NCI-H82 (cell line): Measurements from ENCODE around the gene SCN2B.
A peak's percentile ranks its signal among the peaks of the same experiment; 100 is the strongest.

Experiments
- DNase-seq: peaks from one replicate; lab custom pipeline; 2025; lab: John Stamatoyannopoulos, UW

Gene SCN2B, protein sequence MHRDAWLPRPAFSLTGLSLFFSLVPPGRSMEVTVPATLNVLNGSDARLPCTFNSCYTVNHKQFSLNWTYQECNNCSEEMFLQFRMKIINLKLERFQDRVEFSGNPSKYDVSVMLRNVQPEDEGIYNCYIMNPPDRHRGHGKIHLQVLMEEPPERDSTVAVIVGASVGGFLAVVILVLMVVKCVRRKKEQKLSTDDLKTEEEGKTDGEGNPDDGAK

DNA sequence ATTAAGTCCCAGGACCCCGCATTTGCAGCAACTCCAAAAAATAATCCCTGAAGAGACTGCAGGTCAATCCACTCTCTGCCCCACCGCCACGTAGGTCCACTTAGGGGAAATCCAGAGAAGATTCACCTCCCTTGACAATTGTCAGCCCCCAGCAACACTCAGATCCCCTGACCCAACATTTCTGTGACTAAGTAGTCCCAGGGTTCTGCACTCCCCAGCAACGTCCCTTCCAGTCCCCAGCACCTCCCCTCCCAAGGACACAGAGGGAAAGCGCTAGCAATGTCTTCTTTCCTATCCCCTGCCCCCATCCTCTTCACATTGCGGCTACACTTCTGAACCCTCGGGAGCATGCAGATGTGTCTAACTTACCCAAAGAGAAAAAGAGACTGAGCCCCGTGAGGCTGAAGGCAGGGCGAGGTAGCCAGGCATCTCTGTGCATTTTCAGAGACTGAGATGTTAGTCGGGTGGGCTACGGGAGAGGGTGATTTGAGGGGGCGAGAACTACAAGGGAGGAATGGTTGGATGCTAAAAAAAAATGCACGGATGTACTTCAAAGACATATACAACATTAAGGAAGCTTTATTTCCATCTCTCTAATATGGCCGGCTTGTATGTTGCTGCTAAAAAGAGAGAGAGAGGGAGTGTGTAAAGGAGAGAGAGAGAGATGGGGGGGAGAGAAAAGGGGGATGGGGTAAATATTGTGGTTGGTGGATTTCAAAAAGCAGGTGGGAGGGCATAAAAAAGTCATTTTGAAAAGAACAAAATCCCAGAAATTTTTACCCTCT, at the start of gene SCN2B:
TSS of gene SCN2B (minus strand) at position 647 of the 785 bp plus-strand sequence. CDS start at position 439, 208 bp downstream.
- DNase-seq: peak; percentile 15

DNA sequence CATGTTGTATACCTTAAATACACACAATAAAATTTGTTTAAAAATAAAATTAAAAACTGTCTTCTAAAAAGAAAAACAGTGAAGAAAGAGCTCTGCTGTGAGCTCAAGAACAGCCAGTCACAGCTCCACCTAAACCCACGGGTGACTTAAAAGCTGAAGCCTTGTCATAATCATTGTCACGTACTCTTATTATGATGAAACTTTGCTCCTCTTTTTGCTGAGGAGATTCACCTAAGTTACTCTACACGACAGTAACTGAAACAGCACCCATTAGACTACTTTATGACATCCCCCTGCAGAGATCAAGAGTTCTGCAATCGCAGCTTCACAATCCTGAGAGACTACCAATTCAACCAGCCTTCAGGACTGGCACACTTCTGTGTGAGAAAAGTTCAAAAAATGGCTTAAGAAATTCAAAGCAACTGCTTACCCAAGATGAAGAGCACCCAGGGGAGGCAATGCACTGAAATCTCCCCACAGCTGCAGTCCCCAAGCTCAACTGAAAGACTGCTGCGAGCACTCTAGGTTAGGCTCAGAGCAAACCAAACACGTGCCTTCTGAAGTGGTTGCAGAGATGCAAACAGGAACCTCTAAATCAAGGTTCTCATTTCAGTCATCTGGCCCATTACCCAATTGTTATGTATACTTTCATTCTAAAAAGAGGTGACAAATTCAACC, 48.2 kb upstream of the SCN2B start, which contains the start of gene JAML:
TSS of gene JAML (minus strand) at position 501 of the 678 bp plus-strand sequence. CDS start 10,145 bp downstream, outside the sequence.
- no peak for DNase-seq

DNA sequence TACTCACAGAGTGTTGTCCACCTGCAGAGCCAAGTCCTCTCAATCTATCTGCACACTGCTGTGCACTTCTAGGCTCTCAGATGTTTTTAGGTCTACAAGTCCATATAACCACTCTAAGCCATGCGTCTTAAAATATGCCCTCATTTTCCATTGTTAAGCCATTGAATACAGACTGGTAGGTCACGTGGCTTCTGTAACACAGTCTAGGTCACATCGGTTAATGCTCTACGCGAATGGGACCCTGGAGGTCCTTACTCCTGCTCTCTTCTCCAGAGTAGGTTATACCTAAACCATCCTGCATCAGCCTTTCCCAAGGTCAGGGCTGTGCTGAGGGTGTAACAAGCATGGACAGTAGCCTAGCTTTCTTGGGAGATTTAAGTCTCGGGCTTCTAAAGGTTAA, 47.6 kb upstream of the SCN2B start:
- no peak for DNase-seq

DNA sequence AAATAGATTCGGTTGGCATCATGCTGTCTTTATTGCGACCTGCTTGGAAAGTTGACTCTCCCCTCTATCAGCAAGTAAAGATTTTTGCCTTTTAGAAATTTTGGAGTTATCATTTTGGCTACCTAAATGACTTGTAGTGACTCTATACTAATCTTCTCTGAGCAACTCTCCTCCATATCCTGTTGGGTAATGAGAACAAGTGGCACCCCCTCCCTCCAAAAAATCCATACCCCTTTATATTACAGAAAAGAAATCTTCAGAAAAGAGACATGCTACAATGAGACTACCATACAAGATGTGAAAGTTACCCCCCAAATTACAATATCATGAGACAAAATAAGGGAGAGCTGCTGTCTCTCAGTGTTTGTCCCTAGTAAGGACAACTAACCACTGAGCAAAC, 47.1 kb upstream of the SCN2B start:
- no peak for DNase-seq

DNA sequence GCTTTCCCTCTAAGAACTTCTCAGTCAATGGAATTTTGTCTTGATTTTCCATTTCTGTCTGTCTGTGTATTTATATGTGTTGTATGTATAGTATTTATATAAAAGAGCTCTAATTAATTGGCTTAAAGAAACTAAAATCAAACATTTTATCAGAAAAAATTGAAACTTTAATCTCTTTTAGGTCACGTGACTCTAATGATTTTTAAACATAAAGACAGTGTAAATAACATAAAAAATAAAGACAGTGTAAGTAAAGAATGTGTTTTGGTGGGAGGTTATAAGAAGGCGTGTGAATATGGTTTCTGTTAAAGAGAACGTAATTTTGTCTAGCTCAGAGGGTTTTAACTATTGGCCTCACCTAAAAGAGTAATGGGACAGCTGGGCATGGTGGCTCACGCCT, 46.0 kb upstream of the SCN2B start:
- DNase-seq: no peak

DNA sequence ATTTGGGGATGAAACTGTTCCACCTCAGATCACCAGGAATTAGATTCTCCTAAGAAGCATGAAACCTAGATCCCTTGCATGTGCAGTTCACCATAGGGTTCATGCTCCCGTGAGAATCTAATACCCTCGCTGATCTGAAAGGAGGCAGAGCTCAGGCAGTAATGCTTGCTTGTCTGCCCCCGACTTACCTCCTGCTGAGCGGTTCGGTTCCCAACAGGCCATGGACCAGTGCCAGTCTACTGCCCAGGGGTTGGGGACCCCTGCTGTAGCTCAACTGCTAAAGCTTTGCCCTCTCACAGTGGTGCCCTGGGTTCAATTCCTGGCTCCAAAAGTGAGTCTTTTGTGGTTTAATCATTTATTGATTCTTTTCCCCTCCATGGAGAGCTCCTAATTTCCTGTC, 45.0 kb upstream of the SCN2B start:
- DNase-seq: no peak

DNA sequence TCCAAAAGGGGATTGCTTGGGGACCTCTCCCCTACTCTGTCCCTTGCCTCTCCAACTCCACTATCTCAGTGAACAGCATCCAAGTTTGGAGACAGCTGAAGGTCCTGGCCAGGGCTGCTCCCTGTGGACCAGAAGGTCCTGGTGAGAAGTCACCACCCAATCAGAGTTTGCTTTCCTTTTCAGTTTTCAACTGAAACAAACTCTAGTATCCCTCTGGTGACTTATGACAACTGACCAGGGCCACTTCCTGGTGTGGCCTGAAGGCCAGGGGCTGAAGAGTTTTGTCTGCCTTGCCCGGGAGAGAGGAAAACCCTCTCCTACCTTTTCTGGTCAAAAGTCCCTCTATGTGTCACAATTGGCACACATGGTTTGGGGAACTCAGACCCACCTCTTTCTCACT, 43.3 kb upstream of the SCN2B start:
- DNase-seq: no peak

DNA sequence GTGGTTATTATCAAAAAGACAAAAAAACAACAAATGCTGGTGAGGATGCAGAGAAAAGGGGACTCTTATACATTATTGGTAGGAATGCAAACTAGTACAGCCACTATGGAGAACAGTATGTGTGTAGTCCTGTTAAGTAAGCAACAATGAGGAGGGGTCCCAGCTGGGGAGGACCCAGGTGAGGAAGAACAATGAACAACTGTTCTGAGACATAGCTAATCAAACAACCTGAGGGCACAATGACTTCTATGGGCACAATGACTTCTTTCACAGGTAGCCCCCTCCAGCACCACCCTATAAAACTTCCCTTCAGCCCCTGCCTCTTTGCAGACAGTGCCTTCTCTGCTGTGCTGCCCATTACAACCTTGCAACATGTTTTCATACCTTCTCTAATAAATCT, 42.8 kb upstream of the SCN2B start:
- no peak for DNase-seq

DNA sequence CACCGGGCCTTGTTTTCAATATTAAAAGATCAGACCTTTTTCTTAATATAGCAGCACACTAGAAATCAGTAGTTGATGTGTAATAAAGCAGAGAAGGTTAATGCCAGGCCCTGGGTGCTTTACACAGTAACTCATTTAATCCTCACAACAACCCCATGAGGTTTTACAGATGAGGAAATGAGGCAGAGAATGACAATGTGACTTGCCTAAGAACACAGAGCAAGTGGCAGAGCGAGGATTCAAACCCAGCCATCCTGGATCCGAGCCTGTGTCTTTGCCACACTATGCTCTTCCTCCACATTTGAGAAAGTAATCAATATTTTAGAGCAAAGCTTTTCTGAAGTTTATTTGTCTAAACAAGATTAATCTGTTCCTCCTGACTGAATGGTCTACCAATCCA, 41.1 kb upstream of the SCN2B start:
- no peak for DNase-seq

DNA sequence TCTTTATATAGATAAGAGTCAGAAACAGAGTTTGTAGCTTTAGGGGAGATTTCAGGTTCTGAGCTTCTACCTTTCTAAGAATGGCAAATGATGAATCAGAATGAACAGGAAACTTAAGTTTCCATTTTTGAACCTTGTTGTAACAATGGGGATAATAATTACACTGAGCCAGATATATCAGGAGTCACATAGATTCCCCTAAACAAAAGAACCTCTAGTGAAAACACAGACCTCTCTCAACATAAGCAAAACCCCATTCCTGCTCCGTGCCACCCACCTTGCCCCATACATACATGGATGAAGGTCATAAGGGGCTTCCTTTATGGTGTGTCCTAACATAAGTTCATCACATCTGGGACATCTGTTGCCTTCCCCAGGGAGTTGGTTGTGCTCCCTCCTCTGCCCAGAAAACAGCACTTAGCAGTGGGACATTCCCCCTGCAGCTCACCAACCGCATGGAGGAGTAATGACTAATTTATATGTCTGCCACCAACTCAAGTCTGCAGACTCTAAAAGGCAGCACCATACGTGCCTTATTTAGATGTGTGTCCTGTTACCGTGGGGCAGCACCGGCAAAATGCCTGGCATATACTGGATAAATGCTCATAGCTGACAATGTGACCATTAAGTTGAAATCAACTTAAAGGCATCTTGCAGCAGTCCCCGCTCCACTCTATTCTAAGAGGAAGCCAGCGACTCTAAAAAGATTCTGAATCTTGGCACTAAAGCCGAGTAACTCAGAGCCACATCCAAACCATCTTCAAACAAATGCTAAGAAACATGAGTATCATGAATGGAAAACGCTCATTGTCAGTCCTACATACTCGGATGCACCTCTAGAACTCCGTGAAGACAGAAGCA, 40.4 kb upstream of the SCN2B start:
- no peak for DNase-seq

DNA sequence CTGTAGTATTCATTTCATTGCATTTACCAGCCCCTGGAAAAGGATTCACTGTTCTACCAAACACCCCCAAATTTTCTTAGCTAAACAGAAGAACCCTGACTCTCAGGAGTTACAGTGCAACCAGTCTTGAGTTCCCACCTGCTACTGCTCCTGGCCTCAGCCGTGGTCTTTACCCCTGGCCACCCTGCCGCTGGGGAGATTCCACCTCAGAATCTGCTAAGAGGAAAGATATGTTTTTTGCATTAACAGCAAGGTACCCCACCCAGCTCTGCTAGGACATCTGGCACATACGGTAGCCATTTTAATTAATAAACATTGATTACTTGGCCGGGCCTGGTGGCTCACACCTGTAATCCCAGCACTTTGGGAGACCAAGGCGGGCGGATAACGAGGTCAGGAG, 39.3 kb upstream of the SCN2B start:
- no peak for DNase-seq

DNA sequence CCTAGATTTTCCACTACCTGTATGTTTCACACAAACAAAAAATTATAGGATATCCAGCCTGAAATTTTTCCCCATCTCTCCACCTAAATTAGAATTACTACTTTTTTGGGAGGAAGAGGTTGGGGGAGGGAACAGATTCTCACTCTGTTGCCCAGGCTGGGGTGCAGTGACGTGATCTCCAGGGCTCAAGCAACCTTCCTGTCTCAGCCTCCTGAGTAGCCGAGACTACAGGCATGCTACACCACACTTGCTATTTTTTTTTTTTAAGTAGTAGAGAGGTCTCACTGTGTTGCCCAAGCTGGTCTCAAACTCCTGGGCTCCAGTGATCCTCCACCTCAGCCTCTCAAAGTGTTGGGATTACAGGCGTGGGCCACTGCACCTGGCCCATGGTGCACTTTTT, 38.8 kb upstream of the SCN2B start:
- no peak for DNase-seq

DNA sequence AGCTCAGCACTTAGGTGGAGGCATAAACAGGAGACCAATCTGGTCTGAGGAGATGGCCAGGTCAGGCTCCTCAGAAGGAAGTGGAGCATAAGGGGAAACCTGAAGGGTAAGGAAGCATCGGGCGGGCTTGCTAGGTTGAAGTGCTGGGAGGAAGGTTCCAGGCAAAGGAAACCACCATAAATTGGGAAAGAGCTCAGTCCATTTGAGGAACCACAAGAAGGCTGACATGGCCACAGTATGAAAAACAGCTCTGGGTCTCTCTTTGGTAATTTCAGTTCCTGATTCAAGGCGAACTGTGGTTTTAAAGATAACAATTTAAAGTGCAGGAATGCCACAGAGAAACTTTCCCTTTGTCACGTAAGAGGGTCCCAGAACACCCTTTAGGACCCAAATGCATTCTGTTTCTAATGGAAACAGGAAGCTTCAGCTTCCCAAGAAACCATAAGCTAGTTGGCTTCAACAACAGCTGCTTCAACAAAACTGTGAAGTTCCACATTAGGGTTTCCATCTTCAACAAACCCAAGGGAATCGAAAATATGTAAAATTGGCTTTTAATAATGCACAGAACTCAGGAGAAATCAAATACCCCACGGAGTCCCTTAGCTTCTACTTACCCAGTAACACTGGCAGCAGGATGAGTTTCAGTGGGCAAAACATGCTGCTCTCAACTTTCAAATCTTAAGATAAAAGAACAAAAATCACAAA, 37.9 kb upstream of the SCN2B start:
- DNase-seq: no peak

DNA sequence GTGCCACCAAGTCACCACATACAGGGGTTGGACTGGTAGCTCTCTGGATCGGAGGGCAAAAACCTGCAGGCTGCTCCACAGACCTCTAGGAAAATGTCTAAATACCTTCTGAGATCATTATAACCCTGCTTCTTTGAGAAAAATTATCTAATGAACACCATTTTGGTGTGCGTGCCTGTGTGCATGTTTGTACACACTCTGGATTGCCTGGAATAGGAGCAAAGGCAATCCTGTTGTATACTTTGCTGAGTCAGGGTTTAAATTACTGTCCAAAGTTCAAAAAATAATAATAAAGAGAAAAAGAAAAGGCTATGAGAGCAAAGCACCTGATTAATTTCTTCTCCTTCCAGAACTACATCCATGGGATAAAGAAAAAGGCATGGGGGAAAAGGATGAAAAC, 37.3 kb upstream of the SCN2B start:
- no peak for DNase-seq

DNA sequence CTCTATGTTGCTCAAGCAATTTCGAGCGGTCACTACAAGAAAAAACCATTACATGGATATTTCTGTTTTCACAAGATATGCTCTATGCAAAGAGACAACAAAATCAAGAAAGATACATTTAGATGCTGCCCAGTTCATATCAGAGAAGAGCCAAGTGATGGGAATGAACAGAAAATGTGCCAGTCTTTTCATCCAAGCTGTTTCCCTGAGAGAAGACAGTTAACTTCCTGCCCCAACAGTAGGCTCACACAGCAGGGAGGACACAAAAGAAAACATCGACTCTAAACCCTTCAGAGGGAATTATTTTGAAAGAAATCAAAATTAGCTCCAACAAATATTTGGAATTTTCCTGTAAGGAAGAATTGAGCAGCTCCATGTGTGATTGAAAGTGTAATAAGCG, 36.8 kb upstream of the SCN2B start:
- no peak for DNase-seq

DNA sequence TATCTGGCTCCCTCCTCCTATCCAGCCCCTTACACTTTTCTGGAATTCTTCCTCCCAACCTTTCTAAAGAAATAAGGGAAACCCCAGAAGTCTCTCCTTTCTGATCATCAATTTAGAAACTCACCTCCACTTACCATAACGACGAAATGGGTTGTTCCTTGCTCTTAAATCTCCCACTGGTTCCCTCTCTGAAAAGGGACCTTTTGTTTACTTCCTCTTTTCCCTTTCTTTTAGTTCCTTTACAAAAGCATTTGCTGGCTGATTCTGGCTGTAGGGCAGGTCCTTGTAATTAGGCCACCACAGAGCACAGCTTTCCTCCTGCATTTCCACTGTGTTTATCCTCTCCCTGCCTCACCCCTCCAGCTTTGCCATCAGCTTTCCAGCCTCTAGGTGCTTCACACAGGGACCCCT, 36.3 kb upstream of the SCN2B start:
- no peak for DNase-seq

DNA sequence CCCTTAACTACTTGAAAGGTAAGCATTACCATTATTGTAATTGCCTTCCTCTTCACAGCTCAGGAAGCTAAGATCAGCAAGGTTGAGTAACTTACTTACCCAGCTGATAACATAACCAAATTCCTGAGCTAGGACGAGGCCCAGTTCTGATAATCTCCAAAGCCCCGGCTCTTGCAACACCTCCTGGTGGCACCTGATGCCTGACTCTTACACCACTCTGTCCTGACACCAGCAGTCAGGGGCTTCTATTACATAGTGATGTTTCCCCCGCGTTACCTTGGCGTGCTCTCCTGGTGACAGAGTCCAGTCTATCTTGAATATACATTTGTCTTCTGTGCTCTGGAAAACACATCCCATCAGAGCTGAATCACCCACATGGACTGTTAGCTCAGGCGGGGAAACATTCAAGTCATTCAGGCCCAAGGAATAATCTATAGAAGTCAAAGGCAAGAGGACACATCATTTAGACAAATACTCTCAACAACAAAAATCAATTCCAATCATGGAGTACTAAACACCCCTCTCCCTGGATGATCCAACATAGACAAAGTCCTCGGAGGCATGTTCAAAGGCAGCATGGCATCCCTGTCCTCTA, 35.8 kb upstream of the SCN2B start:
- DNase-seq: no peak

DNA sequence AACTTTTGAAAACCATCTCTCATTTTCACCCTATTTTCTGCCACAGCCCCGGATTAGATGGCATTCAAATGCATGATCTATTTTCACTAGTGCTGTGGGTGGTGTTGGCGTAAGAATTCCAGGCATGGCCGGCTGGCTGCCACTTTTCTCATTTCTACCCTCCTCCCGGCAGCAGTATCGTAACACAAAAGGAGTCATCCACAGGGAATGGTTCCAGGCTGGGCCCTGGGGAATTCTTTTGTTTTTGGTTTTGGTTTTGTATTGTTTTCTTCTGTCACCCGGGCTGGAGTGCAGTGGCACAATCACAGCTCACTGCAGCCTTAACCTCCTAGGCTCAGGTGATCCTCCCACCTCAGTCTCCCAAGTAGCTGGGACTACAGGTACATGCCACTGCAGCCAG, 34.6 kb upstream of the SCN2B start:
- DNase-seq: no peak

DNA sequence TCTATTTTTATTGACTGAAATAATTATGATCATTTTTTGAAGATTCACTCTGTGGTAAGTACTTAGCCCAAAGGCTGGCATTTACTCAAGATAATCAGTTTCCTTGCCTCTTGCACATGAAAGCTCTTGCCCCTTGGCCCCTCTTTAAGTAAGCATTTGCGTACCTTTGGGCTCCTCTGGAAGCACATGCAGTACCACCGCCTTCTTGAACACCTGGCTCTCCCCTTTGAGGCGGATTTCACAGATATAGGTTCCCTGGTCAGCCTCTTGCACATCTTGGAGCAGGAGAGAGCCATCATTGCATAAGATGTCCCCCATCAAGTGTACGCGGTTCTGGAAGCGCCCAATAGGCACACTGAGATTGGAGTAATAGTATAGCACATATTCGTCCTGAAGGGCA, 33.9 kb upstream of the SCN2B start:
- DNase-seq: no peak

DNA sequence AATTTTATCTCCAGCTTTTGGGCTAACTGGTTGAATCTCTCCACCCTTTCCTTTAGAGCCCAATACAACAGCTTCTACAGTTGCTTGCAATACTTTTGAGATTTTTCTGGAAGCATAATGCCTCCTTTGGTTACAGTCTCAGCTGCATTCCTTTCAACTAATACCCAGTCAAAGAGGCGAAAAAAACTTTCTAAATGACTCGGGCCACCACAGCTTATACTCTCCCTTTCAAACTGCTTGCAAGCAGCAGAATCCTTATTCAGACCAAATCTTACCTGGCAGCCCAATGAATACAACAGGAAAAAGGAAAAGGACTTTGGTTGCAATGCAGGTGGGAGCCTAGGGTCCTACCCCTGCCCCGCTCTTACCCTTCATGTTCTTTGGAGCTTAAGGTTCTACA, 32.6 kb upstream of the SCN2B start:
- DNase-seq: no peak

DNA sequence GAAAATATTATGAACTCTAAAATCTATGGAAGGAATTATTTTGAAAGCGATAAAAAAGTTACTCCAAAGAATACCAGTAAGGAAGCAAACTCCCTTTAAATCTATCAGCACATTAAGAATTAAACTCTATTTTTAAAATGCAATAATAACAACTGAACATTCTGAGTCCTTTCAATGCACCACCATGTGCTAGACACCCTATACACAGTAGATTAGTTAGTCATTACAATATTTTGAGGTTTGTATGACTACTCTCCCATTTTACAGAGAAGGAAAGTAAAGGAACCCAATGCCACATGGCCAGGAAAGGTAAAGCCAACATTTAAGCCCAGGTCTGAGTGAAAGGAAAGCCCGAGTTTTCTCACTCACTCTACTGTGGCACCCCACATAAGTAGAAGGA, 30.6 kb upstream of the SCN2B start:
- DNase-seq: no peak
